HCT116 (cell line): ENCODE results near the gene LRPPRC. TPM values are rescaled to one million over a fixed set of nuclear protein-coding genes. Genes with fewer than 3 reads are reported as not detected.
A peak's percentile ranks its signal among the peaks of the same experiment; 100 is the strongest.

Experiments used
- ATAC-seq: fragments of 200-7000 bp; cut with Tn5 transposase; 2 replicates; pipeline ENCODE4 v1.9.1; 2020; ENCODE audit warnings: mild to moderate bottlenecking, moderate library complexity
- BruUV-seq: library from RNA; stranded (reverse); fragments of 400-500 nt; replicated peaks from 2 replicates; lab custom pipeline; 2021; lab: Mats Ljungman, UMichigan
- CTCF ChIA-PET: fragments of 300-600 bp; sonication (Branson Sonifier 250); formaldehyde crosslinking; loops from one replicate; lab custom pipeline; 2021; ENCODE audit warnings: antibody characterized with exemption; lab: Charles Lee
- POLR2A ChIA-PET: fragments of 300-600, 350-600 bp; sonication (Branson Sonifier 250); formaldehyde crosslinking; loops from one replicate; lab custom pipeline; 2021; ENCODE audit warnings: antibody characterized with exemption; lab: Charles Lee
- RAD21 ChIA-PET, 2 experiments: fragments of 300-600 bp; sonication (Branson Sonifier 250); formaldehyde crosslinking; loops; one replicate each; lab custom pipeline; 2023; ENCODE audit warnings: low total read pairs in 2 of 2; ENCODE audit not compliant: uncharacterized antibody in 2 of 2, unreplicated experiment in 2 of 2, low non-redundant PET in 1 of 2; lab: Charles Lee
- DNase-seq: peaks from one replicate; pipeline ENCODE4 v3.0.0-alpha.2; 2010; ENCODE audit warnings: low read depth, low spot score
- H2AFZ ChIP-seq: fragments of 200-600 bp; shearing (Covaris generic), sonication (generic); 2 replicates; pipeline ENCODE4 v1.6.1; 2017; ENCODE audit warnings: low read depth, mixed run types, mixed read lengths, antibody characterized with exemption, low read length; ENCODE audit not compliant: poor library complexity, severe bottlenecking
- H3K27ac ChIP-seq: 2 replicates; pipeline ENCODE4 v1.5.1; 2012; ENCODE audit warnings: low read depth, low read length
- H3K27me3 ChIP-seq: fragments of 200-600 bp; sonication (generic); 2 replicates; pipeline ENCODE4 v1.6.1; 2016; ENCODE audit warnings: mixed run types, low read length, mixed read lengths; ENCODE audit not compliant: insufficient read depth
- H3K36me3 ChIP-seq, 2 experiments: fragments of 200-500 bp in 1 of 2; fragments of 200-600 bp in 1 of 2; sonication (Bioruptor generic) in 1 of 2; sonication (generic) in 1 of 2; 2 replicates each; pipeline versions ENCODE4 v1.5.1 to v1.6.1; 2014 to 2016; ENCODE audit warnings: low read length in 2 of 2, inconsistent platforms in 1 of 2, mixed read lengths in 1 of 2, mixed run types in 1 of 2; ENCODE audit not compliant: insufficient read depth in 2 of 2, control insufficient read depth in 1 of 2
- H3K4me1 ChIP-seq, 2 experiments: fragments of 200-600 bp in 1 of 2; sonication (generic) in 1 of 2; 2 replicates each; pipeline versions ENCODE4 v1.5.1 to v1.6.1; 2012 to 2017; ENCODE audit warnings: low read length in 2 of 2, inconsistent platforms in 1 of 2, mild to moderate bottlenecking in 1 of 2, mixed read lengths in 1 of 2, mixed run types in 1 of 2, moderate library complexity in 1 of 2; ENCODE audit not compliant: insufficient read depth in 2 of 2, control insufficient read depth in 1 of 2
- H3K4me2 ChIP-seq: fragments of 200-600 bp; sonication (generic); 2 replicates; pipeline ENCODE4 v1.6.1; 2017; ENCODE audit warnings: mixed run types, low read length, mixed read lengths
- H3K4me3 ChIP-seq, 2 experiments: fragments of 200-600 bp in 1 of 2; sonication (generic) in 1 of 2; replicated peaks in 1 of 2; 2 replicates each; pipeline ENCODE4 v1.5.1; 2011 to 2016; ENCODE audit warnings: low read length in 2 of 2, control low read depth in 1 of 2, low read depth in 1 of 2, mild to moderate bottlenecking in 1 of 2, mixed read lengths in 1 of 2, mixed run types in 1 of 2
- H3K79me2 ChIP-seq: fragments of 200-600 bp; sonication (generic); 2 replicates; pipeline ENCODE4 v1.6.1; 2017; ENCODE audit warnings: mild to moderate bottlenecking, mixed run types, low read length, moderate library complexity, mixed read lengths; ENCODE audit not compliant: insufficient read depth
- H3K9ac ChIP-seq: fragments of 200-600 bp; sonication (generic); 2 replicates; pipeline ENCODE4 v1.6.1; 2016; ENCODE audit warnings: low read length, mixed read lengths
- H3K9me2 ChIP-seq: fragments of 200-600 bp; sonication (generic), shearing (Covaris generic); 2 replicates; pipeline ENCODE4 v1.6.1; 2017; ENCODE audit warnings: mixed run types, mild to moderate bottlenecking, moderate library complexity; ENCODE audit not compliant: insufficient read depth
- H3K9me3 ChIP-seq, 2 experiments: fragments of 200-500 bp in 1 of 2; fragments of 200-600 bp in 1 of 2; sonication (Bioruptor generic) in 1 of 2; sonication (generic) in 1 of 2; 2 replicates each; pipeline ENCODE4 v1.6.1; 2014 to 2017; ENCODE audit warnings: low read length in 2 of 2, mixed read lengths in 2 of 2, inconsistent platforms in 1 of 2, low read depth in 1 of 2, mild to moderate bottlenecking in 1 of 2, mixed run types in 1 of 2, moderate library complexity in 1 of 2; ENCODE audit not compliant: control insufficient read depth in 1 of 2, insufficient read depth in 1 of 2
- H4K20me1 ChIP-seq: fragments of 200-600 bp; sonication (generic), shearing (Covaris generic); 2 replicates; pipeline ENCODE4 v1.6.1; 2017; ENCODE audit warnings: mixed run types, mild to moderate bottlenecking, moderate library complexity; ENCODE audit not compliant: insufficient read depth
- CEBPB ChIP-seq: IDR thresholded peaks from 2 replicates; pipeline ENCODE4 v1.6.1; 2012; ENCODE audit warnings: low read depth
- EZH2 ChIP-seq: fragments of 200-600 bp; sonication (generic); IDR thresholded peaks from 2 replicates; pipeline ENCODE4 v1.6.1; 2017; ENCODE audit warnings: antibody characterized with exemption, mixed run types
- EZH2phosphoT487 ChIP-seq: fragments of 200-600 bp; IDR thresholded peaks from 2 replicates; pipeline ENCODE4 v1.6.1; 2018; ENCODE audit warnings: antibody characterized with exemption, borderline replicate concordance
- FOSL1 ChIP-seq: IDR thresholded peaks from 2 replicates; pipeline ENCODE4 v1.6.1; 2012; ENCODE audit warnings: low read depth
- JUND ChIP-seq: IDR thresholded peaks from 2 replicates; pipeline ENCODE4 v1.6.1; 2012
- SP1 ChIP-seq: IDR thresholded peaks from 2 replicates; pipeline ENCODE4 v1.6.1; 2012; ENCODE audit warnings: low read depth
- TCF7L2 ChIP-seq: IDR thresholded peaks from 2 replicates; pipeline ENCODE4 v1.7.0; 2011; ENCODE audit warnings: borderline replicate concordance, inconsistent platforms; ENCODE audit not compliant: insufficient read depth, insufficient read length; ENCODE audit errors: extremely low read depth
- intact Hi-C: fragments of 100-400 bp; cut with micrococcal nuclease; formaldehyde crosslinking; loops from 2 replicates; pipeline ENCODE4 v1.10.0; 2022
- total RNA-seq: library from RNA; stranded (reverse); gene quantifications from one replicate; pipeline ENCODE4 v1.2.1, GENCODE V29; 2021; ENCODE audit not compliant: unreplicated experiment
- TF ChIP-seq, protein P1 (sequence below): IDR thresholded peaks from 2 replicates; pipeline ENCODE4 v1.6.1; 2012; ENCODE audit warnings: low read depth
- TF ChIP-seq, protein P2 (sequence below): IDR thresholded peaks from 2 replicates; pipeline ENCODE4 v1.6.1; 2012
- TF ChIP-seq, protein P3 (sequence below): IDR thresholded peaks from 2 replicates; pipeline ENCODE4 v1.6.1; 2012
- TF ChIP-seq, protein P4 (sequence below): IDR thresholded peaks from 2 replicates; pipeline ENCODE4 v1.6.1; 2011; ENCODE audit warnings: mild to moderate bottlenecking, low read length, moderate library complexity; ENCODE audit not compliant: insufficient replicate concordance; ENCODE audit errors: extremely low read depth

LRPPRC gene
- total RNA-seq, 1 experiment from 2014 or later = 210 TPM

DNA sequence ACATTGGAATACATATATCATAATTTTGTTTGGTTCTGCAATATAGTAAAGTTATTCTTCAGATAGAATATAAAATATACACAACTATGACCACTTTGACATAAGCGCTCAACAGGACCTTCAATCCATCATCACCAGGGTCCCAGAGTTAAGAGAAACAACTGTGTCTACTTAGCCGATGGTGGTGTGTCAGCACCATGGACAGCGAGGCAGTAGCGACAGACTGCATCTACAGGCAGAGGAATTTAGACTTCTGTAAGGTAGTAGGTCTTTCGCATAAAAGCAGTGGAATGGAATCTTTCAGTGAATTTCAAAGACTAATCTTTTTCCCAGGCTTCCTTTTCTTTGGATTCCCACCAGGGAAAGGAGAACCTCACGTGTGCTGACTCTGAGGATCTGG, 20.5 kb upstream of the LRPPRC start:
- ATAC-seq = no peak
- H3K27ac ChIP-seq = no peak overlapping the region
- peaks cover 26% of the 10 kb centered on the region; the same call in 1 of the 2 replicates for H3K27me3 ChIP-seq
- H2AFZ ChIP-seq = no peak overlapping the region
- no peaks in the 10 kb centered on the region for H3K9me3 ChIP-seq
- intact Hi-C loops = no loop called here
- ChIA-PET POLR2A (no interaction called here), CTCF (no interaction called here), RAD21 (no interaction called here)
- no peaks in the 10 kb centered on the region for H4K20me1 ChIP-seq
- H3K36me3 ChIP-seq = no peaks in the 10 kb centered on the region
- no peak overlapping the region for H3K9ac ChIP-seq
- no peak for TF ChIP-seq EZH2
- TF ChIP-seq FOSL1 = no peak
- no peak for TF ChIP-seq SP1
- TF ChIP-seq, protein P1, sequence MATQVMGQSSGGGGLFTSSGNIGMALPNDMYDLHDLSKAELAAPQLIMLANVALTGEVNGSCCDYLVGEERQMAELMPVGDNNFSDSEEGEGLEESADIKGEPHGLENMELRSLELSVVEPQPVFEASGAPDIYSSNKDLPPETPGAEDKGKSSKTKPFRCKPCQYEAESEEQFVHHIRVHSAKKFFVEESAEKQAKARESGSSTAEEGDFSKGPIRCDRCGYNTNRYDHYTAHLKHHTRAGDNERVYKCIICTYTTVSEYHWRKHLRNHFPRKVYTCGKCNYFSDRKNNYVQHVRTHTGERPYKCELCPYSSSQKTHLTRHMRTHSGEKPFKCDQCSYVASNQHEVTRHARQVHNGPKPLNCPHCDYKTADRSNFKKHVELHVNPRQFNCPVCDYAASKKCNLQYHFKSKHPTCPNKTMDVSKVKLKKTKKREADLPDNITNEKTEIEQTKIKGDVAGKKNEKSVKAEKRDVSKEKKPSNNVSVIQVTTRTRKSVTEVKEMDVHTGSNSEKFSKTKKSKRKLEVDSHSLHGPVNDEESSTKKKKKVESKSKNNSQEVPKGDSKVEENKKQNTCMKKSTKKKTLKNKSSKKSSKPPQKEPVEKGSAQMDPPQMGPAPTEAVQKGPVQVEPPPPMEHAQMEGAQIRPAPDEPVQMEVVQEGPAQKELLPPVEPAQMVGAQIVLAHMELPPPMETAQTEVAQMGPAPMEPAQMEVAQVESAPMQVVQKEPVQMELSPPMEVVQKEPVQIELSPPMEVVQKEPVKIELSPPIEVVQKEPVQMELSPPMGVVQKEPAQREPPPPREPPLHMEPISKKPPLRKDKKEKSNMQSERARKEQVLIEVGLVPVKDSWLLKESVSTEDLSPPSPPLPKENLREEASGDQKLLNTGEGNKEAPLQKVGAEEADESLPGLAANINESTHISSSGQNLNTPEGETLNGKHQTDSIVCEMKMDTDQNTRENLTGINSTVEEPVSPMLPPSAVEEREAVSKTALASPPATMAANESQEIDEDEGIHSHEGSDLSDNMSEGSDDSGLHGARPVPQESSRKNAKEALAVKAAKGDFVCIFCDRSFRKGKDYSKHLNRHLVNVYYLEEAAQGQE = peak; percentile 95
- TF ChIP-seq, protein P2, sequence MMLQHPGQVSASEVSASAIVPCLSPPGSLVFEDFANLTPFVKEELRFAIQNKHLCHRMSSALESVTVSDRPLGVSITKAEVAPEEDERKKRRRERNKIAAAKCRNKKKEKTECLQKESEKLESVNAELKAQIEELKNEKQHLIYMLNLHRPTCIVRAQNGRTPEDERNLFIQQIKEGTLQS = no peak
- TF ChIP-seq, protein P3, sequence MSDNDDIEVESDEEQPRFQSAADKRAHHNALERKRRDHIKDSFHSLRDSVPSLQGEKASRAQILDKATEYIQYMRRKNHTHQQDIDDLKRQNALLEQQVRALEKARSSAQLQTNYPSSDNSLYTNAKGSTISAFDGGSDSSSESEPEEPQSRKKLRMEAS = no peak
- no peak overlapping the region for H3K4me3 ChIP-seq
- H3K4me2 ChIP-seq = no peak overlapping the region
- no peaks in the 10 kb centered on the region for H3K79me2 ChIP-seq
- H3K4me1 ChIP-seq = no peaks in the 10 kb centered on the region
- no TSS peak for BruUV-seq
- no peaks in the 10 kb centered on the region for H3K9me2 ChIP-seq
- no peak for DNase-seq

DNA sequence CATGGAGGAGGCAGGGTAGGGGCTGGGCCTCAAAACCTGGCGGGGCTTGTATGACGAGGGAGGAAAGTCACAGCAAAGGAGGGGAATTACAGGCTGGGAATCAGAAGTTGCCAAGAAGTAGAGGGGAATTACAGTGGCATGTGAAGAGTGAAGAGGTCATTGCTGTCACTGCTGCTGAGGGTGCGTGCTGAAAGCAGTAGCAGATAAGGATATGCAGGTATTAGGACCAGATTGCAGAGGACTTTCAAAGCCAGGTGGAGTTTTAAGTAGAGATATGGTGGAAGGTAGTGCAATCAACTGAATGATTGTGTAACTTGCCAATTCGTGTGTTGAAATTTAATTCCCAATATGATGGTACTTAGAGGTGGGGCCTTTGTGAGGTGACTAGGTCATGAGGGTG, 19.4 kb upstream of the LRPPRC start:
- no peaks in the 10 kb centered on the region for H3K9me2 ChIP-seq
- no peak overlapping the region for H3K9ac ChIP-seq
- H3K36me3 ChIP-seq = no peaks in the 10 kb centered on the region
- H3K4me1 ChIP-seq = no peaks in the 10 kb centered on the region
- H3K9me3 ChIP-seq = no peaks in the 10 kb centered on the region
- no peaks in the 10 kb centered on the region for H4K20me1 ChIP-seq
- H3K4me3 ChIP-seq = no peak overlapping the region
- no peak overlapping the region for H3K4me2 ChIP-seq
- peaks cover 27% of the 10 kb centered on the region; the same call in 1 of the 2 replicates for H3K27me3 ChIP-seq
- no peak overlapping the region for H3K27ac ChIP-seq
- BruUV-seq = no TSS peak
- POLR2A ChIA-PET = no interaction called here
- RAD21 ChIA-PET = no interaction called here
- DNase-seq (no peak), ATAC-seq (no peak)
- no peaks in the 10 kb centered on the region for H3K79me2 ChIP-seq
- H2AFZ ChIP-seq = no peak overlapping the region
- CTCF ChIA-PET = no interaction called here
- intact Hi-C loops = no loop called here
- TF ChIP-seq TCF7L2 (no peak), FOSL1 (no peak), EZH2phosphoT487 (no peak), CEBPB (no peak), JUND (no peak)
- TF ChIP-seq, protein P4, sequence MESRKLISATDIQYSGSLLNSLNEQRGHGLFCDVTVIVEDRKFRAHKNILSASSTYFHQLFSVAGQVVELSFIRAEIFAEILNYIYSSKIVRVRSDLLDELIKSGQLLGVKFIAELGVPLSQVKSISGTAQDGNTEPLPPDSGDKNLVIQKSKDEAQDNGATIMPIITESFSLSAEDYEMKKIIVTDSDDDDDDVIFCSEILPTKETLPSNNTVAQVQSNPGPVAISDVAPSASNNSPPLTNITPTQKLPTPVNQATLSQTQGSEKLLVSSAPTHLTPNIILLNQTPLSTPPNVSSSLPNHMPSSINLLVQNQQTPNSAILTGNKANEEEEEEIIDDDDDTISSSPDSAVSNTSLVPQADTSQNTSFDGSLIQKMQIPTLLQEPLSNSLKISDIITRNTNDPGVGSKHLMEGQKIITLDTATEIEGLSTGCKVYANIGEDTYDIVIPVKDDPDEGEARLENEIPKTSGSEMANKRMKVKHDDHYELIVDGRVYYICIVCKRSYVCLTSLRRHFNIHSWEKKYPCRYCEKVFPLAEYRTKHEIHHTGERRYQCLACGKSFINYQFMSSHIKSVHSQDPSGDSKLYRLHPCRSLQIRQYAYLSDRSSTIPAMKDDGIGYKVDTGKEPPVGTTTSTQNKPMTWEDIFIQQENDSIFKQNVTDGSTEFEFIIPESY = no peak
